ENCODE results near the gene PNMT. TPM values are rescaled to one million over a fixed set of nuclear protein-coding genes. Genes with fewer than 3 reads are reported as not detected.
A peak's percentile ranks its signal among the peaks of the same experiment; 100 is the strongest.

PNMT gene
- total RNA-seq, 1 donor from 2014 or later = 3.9 TPM

- intact Hi-C loops (cut with DNase I) = no loop called here
- no peaks in the 10 kb centered on the region for H3K27me3 ChIP-seq (ENCODE audit: low read depth)
- no peaks in the 10 kb centered on the region for H3K36me3 ChIP-seq
- DNase-seq = no peak
- TF ChIP-seq CTCF (IDR thresholded peaks at IDR 0.05) = no peak
- H3K4me3 ChIP-seq = no peak overlapping the region
- no peak overlapping the region for H3K27ac ChIP-seq
- no peak for ATAC-seq
- peaks cover 73% of the 10 kb centered on the region for H3K4me1 ChIP-seq
- H3K9me3 ChIP-seq = no peaks in the 10 kb centered on the region
These were observed 27.6 kb upstream of the PNMT start for GRCh38 chr17:39640591-39641031.

- Histone ChIP-seq H3K27ac (no peak overlapping the region), H3K4me3 (no peak overlapping the region), H3K4me1 (peaks cover 71% of the 10 kb centered on the region), H3K9me3 (no peaks in the 10 kb centered on the region), H3K36me3 (no peaks in the 10 kb centered on the region), H3K27me3 (ENCODE audit: low read depth) (no peaks in the 10 kb centered on the region)
- intact Hi-C loops (cut with DNase I) = no loop called here
- no peak for DNase-seq
- no peak for ATAC-seq
- TF ChIP-seq CTCF (IDR thresholded peaks at IDR 0.05) = no peak
These were observed 27.2 kb upstream of the PNMT start for GRCh38 chr17:39641097-39641496.

GRCh38 chr17:39641883-39642282 is 26.4 kb upstream of the PNMT start:
- no peaks in the 10 kb centered on the region for H3K27me3 ChIP-seq (ENCODE audit: low read depth)
- H3K4me1 ChIP-seq = peaks cover 64% of the 10 kb centered on the region
- H3K27ac ChIP-seq = no peak overlapping the region
- intact Hi-C loops (cut with DNase I) = no loop called here
- no peaks in the 10 kb centered on the region for H3K36me3 ChIP-seq
- no peaks in the 10 kb centered on the region for H3K9me3 ChIP-seq
- ATAC-seq (peak in 1 of 2 donors; percentile 21), DNase-seq (no peak)
- no peak for TF ChIP-seq CTCF (IDR thresholded peaks at IDR 0.05)
- H3K4me3 ChIP-seq = no peak overlapping the region

- H3K27ac ChIP-seq = no peak overlapping the region
- H3K4me1 ChIP-seq = peaks cover 64% of the 10 kb centered on the region
- TF ChIP-seq CTCF (IDR thresholded peaks at IDR 0.05) = no peak
- DNase-seq = no peak
- intact Hi-C loops (cut with DNase I) = no loop called here
- no peak overlapping the region for H3K4me3 ChIP-seq
- peak in 1 of 2 donors; percentile 25 for ATAC-seq
- no peaks in the 10 kb centered on the region for H3K9me3 ChIP-seq
- no peaks in the 10 kb centered on the region for H3K36me3 ChIP-seq
- no peaks in the 10 kb centered on the region for H3K27me3 ChIP-seq (ENCODE audit: low read depth)
These were observed 25.8 kb upstream of the PNMT start for GRCh38 chr17:39642291-39643074.

GRCh38 chr17:39643271-39643670 is 25.0 kb upstream of the PNMT start:
- H3K4me1 ChIP-seq = peaks cover 57% of the 10 kb centered on the region
- H3K4me3 ChIP-seq = no peak overlapping the region
- no peaks in the 10 kb centered on the region for H3K9me3 ChIP-seq
- intact Hi-C loops (cut with DNase I) = no loop called here
- no peaks in the 10 kb centered on the region for H3K36me3 ChIP-seq
- H3K27ac ChIP-seq = no peak overlapping the region
- no peak for TF ChIP-seq CTCF (IDR thresholded peaks at IDR 0.05)
- ATAC-seq (no peak), DNase-seq (no peak)
- H3K27me3 ChIP-seq (ENCODE audit: low read depth) = no peaks in the 10 kb centered on the region
